GM19395 (cell line): ENCODE measurements around the gene TTC23.

Source experiments
- ATAC-seq: cut with Tn5 transposase; IDR thresholded peaks from one replicate; pipeline ENCODE4 v1.9.1; 2021; ENCODE audit warnings: mild to moderate bottlenecking, moderate library complexity; ENCODE audit not compliant: unreplicated experiment

The TTC23 gene, protein sequence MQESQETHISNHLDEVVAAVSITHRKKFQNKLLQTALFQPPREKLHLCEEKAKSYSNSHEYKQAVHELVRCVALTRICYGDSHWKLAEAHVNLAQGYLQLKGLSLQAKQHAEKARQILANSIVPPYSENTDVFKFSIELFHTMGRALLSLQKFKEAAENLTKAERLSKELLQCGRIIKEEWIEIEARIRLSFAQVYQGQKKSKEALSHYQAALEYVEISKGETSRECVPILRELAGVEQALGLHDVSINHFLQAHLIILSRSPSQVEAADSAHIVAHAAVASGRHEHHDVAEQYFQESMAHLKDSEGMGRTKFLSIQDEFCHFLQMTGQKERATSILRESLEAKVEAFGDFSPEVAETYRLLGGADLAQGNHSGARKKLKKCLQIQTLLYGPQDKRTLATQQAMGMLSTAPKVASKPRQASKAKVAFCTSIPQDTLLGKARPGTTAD

DNA sequence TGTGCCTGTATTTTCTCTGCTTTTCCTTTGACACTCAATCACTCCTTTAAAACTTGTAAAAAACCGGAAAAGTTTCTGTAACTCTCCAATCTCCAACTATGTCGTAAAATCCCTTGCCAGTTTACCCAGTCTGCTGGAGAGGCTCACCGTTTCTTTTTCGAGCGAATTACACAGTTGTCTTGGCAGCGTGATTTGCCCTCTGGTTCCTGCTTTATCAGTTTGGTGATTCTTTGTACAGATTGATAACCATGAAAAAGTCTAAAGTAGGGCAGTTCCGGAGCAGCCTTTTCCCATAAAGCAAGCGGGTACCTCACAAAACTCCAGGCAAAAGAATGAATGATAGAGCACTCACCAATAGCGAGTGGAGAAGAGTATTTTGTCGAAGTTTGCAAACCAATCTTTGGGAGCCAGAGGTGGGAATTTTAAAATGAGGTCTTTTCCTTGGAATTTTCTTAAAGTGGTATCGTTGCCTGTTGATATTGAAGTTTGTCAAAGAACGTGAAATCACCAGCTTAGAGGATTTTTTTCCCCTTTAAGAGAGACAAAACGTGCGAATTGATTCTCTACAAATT is at the start of gene TTC23:
TSS of gene TTC23 (minus strand) at position 312 of the 572 bp plus-strand sequence. CDS start 20,869 bp downstream, outside the sequence.
- no peak for ATAC-seq

DNA sequence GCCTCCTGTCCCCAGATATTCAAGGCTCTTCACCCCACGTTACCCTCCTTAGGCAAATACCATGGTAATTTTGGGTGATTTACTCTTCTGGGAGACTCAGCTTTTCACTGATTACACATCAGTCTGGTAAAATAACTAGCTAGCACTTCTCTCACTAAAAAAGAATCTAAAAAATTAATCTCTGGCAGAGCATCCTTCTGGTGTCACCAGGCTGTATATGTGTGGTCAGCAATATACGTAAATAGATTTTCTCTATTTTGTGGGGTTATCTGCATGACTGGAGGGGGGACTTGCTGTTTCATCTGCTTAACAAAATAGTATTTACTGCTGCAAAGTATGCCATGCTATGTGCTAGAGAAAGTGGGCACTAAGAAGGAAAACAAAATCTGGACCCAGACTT is 47.0 kb upstream of the TTC23 start:
- no peak for ATAC-seq

DNA sequence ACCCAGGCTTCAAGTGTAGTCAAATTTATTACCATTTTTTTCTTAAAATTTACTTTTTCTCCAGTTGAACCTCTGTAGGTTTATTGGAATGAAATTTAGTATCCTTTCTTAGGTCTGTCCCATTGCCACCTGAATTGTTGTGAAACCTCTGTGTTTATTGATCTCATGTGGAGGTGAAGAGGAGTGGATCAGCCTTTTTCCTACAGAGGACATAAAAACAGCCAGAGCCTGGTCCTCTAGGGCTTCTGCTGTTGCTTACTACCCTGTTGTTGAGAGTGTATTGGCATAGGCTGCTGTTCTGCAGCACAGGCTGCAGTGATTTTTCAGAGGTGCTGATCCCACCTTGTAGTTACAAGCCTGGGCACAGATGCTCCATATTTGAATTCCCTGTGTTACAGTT is 46.5 kb upstream of the TTC23 start:
- ATAC-seq, result no peak

- ATAC-seq, result no peak
Measured at GRCh38 chr15:99291643-99292042, 42.3 kb upstream of the TTC23 start.

GRCh38 chr15:99283717-99284116 is 34.3 kb upstream of the TTC23 start:
- ATAC-seq, result no peak

- ATAC-seq, result no peak
Measured at GRCh38 chr15:99282586-99282985, 33.2 kb upstream of the TTC23 start.

DNA sequence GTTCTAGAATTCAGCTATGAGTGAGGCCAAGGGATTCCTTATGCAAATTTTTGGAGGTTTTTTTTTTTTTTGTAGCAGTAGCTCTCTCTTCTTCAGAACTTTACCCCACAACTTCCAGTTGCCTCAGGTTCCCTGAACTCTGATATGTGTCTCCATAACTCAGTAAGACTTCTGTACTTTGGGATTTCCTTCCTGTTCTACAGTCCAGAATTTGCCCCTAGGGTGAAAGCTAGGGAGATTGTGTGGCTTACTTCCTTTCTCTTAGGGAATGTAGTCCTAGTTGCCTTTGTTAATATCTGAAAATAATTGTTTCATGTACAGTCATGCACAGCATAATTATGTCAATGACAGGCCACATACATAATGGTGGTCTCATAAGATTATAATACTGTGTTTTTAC is 32.7 kb upstream of the TTC23 start:
- ATAC-seq, result no peak

DNA sequence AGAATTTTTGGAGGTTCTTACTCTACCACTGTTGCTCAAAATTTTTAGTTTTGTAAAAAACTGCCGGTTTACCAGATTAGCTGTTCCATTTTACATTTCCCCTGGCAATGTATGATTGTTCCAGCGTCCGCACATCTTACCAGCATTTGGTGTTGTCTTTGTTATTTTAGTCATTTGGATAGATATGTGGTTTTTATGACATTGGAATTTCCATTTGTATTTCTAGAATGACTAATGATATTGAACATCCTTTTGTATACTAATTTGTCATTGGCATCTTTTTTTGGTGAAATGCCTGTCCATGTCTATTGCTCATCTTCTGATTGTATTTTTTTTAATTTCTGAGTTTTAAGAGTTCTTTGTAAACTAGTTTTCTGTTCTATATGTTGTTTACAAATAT is 30.4 kb upstream of the TTC23 start:
- no peak for ATAC-seq

GRCh38 chr15:99279290-99279689 is 29.9 kb upstream of the TTC23 start:
- ATAC-seq, result no peak

DNA sequence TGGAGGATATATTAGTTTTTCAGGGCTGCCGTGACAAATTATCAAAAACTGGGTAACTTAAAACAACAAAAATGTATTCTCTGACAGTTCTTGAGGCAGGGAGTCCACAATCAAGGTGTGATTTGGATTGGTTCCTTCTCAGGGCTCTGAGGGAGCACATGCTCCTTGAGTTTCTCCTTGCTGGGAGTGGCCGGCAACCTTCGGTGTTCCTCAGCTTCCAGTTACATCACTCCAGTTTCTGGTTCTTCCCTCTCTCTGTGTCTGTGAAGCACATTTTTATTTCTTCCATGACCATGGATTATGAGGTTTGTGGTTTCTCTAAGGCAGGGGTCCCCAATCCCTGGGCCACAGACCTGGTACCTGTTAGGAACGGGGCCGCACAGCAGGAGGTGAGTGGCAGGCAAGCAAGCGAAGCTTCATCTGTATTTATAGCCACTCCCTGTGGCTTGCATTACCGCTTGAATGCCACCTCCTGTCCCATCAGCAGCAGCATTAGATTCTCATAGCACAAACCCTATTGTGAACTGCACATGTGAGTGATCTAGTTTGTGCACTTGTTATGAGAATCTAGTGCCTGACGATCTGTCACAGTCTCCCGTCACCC is 26.2 kb upstream of the TTC23 start:
- ATAC-seq, result no peak

DNA sequence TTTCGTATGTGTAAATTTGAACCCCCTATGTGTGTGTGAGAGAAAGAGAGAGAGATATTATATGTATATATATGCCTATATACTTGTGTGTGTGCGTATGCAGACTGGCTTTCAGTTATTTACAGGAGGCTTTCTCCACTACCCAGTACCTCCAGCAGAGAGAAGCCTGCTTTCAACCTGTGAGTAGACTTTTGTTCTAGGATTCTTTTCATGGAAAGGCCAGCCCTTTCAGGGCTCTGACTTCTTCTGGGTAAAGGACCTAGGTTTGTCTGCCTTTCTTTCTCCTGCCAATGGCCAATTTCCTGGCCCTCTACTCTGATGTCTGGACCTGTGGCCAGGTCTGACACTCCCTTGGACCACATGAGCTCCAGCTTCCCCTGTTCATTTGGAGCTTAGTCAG is 25.7 kb upstream of the TTC23 start:
- no peak for ATAC-seq

GRCh38 chr15:99273801-99274200 is 24.4 kb upstream of the TTC23 start:
- no peak for ATAC-seq

DNA sequence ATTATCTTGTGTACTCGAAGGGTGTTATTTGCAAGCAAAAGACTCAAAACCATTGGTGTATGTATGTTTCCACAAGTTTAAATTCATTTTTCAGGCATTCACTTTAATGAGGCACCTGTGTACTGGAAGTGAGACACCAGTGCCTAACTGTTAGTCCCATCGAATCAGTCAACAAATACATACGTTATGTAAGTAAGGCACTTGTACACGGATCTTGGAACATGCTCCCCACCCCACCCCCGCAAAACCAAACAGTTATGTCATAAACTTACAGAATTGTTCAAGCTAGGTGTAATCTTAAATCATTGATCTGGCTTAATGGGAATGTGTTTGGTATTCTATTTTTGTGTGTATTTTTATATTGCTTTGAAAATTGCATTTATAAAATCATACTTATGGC is 19.1 kb upstream of the TTC23 start:
- no peak for ATAC-seq

- no peak for ATAC-seq
Measured at GRCh38 chr15:99267957-99268356, 18.6 kb upstream of the TTC23 start.

DNA sequence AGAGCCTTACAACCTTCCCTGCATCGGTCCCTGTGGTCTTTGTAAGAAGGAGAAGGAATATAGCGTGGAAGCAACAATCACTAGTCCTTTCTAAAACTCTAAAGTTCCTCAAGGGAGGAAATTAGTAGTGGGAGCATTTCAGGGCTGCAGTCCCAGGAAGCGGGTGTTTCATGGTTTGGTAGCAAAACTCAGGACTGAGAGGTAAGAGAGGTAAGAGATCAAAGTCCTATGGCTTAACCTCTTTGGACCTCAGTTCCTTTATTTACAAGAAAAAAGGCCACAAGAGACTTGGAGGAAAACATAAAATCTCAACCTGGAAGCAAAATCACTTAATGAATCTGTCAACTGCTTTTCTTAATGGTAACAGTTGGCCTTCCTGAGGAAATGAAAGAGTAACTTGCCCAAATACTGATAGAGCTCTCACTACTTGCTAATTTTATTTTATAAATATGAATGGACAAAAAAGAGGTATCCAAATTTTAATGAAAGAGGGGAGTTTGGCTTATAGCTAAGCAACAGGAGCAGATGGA is 16.2 kb upstream of the TTC23 start:
- ATAC-seq, result no peak

DNA sequence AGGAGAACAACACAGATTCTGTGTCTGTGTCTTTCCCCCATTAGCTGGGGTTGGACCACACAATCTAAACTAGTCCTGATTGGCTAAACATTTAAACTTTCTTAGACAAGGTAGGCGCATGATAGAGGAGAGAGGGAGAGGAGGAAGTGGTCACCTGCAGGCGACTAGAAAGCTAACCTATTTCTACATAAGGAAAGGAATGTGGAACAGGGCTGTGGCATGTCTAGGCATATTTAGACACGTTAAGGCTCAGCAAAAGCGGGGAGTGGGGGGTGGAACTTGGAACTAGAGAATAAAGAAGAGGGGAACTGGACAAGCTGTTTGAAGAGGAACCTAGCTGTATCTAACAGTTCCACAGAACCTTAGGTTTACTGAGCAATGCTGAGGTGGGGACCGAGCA is 14.7 kb upstream of the TTC23 start:
- no peak for ATAC-seq

DNA sequence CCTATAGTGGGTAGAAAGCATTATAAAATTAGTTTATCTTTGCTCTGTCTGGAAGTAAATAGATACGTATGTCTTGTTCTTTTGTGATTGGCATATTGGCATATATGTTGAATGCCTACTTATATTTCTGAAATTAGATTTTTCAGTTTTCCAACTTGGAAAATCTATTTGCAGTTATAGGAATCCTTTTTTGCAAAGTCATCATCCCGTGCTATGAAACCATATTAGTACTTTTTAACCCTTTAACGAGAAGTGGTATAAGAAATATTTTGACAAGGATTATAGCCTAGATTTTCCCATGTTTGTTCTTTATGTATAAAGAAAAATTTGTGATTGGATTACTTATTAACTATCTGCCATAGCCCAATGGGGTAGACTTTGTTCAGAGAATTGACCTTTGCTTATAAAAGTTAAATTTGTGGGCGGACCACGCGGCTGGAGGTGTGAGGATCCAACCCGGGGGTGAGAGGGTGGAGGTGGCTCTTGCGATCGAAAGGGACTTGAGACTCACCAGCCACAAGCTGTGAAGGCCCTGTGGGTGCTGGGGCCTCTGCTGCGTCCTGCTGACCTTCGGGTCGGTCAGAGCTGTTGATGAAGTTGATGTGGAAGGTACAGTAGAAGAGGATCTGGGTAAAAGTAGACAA is 7.8 kb upstream of the TTC23 start:
- no peak for ATAC-seq

- no peak for ATAC-seq
Measured at GRCh38 chr15:99253381-99254090, 4.2 kb upstream of the TTC23 start.

DNA sequence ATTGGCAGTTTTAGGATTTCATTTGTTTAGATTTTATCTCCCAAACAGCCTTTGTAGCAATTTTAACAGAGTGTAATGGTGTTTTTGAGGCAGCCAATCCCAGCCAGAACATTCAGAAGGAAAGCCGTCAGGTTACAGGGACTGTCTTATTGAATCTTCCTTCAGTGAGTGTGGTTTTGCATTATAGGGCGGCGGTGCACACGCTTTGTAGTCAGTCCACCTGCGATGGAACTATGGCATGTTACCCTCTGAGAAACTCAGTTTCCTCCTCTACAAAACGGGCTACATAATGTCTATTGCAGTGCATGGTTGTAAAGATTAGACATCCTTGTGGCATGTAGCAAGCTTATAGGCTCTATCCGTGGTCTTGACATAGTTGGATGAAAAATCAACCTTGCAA is 2.9 kb upstream of the TTC23 start:
- no peak for ATAC-seq

DNA sequence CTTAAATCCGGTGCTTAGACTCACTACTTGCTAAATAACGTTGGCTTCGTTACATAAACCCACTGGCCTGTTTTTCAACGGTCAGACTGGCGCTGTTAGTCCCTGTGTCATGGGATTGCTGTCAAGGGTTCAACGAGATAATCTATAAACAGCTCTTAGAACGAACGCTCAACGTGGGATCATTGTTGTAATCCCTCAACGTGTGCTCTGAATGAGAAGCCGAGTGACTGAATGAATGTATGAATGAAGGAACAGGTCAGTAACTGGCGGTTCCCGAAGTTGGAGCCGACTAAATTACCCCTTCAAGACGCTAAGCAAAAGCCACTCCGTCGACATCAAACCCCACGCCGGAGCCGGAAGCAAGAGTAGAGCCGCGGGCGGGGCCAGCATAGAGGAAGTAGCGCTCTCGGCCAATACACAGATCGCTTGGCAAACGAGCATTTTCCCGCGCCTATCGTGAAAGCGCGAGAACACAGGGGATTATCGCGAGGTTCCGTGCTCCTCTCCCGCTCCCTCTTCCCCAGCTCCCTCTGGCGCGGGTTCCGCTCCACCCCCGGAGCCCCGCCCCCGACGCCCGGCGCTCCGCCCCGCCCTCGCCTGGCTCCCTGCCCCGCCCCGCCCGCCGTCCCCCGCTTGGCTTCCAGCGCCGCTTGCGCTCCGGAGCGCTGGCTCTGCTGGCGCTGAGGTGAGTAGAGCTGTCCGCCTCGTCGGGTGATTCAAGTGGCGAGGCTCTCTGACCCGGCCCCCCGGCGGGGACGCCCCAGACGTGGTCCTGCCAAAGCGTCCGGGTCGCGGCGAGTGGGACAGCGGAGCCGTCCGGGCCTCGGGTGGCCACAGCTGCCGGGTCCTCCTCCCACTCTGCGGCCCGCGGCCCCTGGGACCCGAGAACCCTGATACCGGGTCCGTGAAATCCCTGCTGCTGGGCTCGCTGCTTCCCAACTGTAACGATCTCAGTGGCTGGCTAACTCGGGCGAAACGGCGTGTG is 1.8 kb upstream of the TTC23 start, which contains the start of gene LRRC28:
TSS of gene LRRC28 (plus strand) at position 625 of the 985 bp plus-strand sequence. CDS start 4,477 bp downstream, outside the sequence.
- ATAC-seq, result peak; percentile 92
